Uterus (tissue), 2 donors: ENCODE results near the gene HYDIN.

Experiments
- CTCF ChIP-seq, 4 experiments: fragments of 200-600 bp in 2 of 4; fragments of 450-650 bp in 2 of 4; sonication (generic) in 2 of 4; IDR thresholded peaks; one replicate each; pipeline ENCODE4 v1.5.1; 2016 to 2019; ENCODE audit warnings: antibody characterized with exemption in 4 of 4, mild to moderate bottlenecking in 2 of 4, moderate library complexity in 1 of 4
- POLR2A ChIP-seq, 2 donors: fragments of 450-650 bp; IDR thresholded peaks; one replicate each; pipeline ENCODE4 v1.6.1; 2016; ENCODE audit warnings: antibody characterized with exemption in 2 of 2, mild to moderate bottlenecking in 1 of 2, moderate library complexity in 1 of 2

- TF ChIP-seq POLR2A (IDR thresholded peaks at IDR 0.05) (no peak), CTCF (IDR thresholded peaks at IDR 0.05) (no peak)
Measured at GRCh38 chr16:70764632-70765031, 465.9 kb downstream of the HYDIN start.
